ENCODE data around the gene PRTN3. TPM values are rescaled to one million over a fixed set of nuclear protein-coding genes. Genes with fewer than 3 reads are reported as not detected.
A peak's percentile ranks its signal among the peaks of the same experiment; 100 is the strongest.
"Not testable (repeated sequence)": the region's sequence is repeated elsewhere in the genome, so short reads cannot be mapped to it uniquely, and the experiment has no call there.

The PRTN3 gene
- total RNA-seq, 2 donors from 2014 or later: not detected

DNA sequence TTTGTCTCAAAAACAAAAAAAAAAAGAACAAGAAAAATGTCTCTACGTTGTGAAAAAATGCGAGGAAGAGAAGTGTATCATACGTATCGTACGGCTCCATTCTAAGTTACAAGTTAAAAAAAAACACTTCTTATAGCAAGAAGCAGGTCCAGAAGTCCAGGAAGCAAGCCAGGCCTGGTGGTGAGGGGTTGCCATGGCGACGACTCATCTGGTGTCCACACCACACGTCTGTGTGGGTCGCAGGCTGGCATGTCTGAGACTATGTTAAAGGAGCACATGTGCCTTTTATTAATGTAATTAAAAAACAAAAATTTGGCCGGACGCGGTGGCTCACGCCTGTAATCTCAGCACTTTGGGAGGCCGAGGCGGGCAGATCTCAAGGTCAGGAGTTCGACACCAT is 46.3 kb downstream of the PRTN3 start:
- no peak for ATAC-seq
- DNase-seq: no peak
- intact Hi-C loops (cut with DNase I, micrococcal nuclease): no loop called here

DNA sequence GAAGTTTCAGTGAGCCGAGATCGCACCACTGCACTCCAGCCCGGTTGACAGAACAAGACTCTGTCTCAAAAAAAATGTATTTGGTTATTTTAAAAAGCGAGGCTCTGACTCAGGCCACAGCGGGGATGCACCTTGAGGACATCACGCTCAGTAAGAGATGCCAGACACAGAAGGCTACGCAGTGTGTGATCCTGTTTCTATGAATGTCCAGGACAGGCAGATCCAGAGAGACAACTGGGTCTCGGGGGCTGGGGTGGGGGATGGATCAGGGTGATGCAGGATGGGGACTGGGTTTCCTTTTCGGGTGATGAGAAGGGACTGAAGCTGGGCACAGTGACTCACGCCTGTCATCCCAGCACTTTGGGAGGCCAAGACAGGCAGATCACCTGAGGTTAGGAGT is 46.8 kb downstream of the PRTN3 start:
- intact Hi-C loops (cut with DNase I, micrococcal nuclease): no loop called here
- no peak for ATAC-seq
- no peak for DNase-seq

DNA sequence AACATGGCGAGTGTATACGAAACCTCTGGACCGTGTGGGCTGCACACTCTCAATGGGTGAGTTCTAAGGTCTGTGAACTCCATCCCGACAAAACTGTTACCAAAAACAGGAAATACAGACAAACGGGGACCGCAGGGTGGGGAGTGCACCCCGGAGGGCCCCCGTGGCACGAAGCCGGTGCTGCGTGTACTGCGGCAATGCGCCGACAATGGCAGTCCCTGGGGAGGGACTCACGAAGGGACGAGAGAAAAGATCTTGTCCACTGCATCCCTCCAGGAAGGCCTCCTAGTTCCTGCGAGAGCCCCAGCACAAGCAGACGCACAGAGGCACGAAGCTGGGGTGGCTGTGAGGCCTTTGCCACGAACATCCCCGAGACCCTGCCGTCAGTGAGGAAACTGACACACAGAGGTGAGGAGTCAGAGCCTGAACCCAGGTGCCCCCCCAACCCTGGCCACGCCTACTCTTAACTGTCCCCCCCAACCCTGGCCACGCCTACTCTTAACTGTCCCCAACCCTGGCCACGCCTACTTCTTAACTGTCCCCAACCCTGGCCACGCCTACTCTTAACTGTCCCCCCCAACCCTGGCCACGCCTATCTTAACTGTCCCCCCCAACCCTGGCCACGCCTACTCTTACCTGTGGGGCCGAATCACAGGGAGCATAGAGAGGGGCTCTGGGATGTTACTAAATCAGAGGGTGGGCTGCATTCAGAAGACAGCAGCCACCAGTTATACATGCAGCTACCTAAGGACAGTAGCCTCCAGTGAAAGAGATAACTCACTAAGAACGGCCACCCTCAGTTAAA is 48.0 kb downstream of the PRTN3 start:
- DNase-seq: no peak
- intact Hi-C loops (cut with DNase I, micrococcal nuclease): no loop called here
- ATAC-seq: no peak

DNA sequence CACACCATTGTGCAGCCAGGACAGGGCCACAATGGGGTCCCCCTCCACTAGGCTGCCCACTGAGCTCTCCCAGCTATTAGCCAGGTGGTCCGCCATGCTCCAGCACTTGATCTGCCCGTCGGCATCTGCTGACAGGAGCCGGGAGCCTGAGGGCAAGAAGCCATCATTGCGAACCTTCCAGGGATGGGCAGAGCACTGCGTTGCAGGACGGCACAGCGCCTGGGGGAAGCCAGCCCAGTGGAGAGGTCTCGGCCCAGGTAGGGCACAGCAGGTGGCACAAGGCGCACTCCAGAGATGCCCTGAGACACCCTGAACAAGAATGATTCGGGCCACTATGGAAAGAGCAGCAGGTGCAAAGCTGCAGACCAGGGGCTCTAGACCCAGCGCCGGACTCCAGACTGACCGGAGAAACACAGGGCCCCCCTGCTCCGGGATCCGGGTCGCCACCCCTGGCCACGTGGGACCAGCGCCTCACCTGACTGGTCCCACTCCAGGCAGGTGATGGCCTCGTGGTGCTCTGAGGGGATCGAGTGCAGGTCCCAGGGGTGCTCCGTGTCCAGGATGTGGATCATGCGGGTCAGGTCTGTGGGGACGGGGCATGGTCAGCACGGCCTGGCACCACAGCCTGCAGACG is 49.0 kb downstream of the PRTN3 start:
- DNase-seq (no peak), ATAC-seq (no peak)
- intact Hi-C loops (cut with DNase I, micrococcal nuclease): no loop called here

DNA sequence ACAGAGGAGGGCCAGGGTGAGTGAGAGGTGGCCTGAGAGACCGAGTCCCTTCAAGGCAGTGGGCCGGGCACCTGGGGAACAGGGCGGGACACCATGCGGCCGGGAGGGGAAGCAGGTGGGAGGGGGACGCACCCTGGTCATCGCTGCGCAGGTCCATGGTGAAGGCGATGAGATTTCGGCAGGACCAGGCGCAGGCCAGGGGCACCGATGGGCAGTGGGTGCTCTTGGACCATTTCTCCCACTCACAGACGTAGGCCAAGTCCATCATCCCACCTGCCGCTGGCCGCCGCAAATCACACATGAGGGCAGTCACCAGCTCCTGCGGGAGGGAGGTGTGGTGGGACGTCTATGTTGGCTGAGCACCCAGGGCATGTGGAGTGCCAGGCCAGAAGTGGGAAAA is 50.0 kb downstream of the PRTN3 start:
- no peak for ATAC-seq

DNA sequence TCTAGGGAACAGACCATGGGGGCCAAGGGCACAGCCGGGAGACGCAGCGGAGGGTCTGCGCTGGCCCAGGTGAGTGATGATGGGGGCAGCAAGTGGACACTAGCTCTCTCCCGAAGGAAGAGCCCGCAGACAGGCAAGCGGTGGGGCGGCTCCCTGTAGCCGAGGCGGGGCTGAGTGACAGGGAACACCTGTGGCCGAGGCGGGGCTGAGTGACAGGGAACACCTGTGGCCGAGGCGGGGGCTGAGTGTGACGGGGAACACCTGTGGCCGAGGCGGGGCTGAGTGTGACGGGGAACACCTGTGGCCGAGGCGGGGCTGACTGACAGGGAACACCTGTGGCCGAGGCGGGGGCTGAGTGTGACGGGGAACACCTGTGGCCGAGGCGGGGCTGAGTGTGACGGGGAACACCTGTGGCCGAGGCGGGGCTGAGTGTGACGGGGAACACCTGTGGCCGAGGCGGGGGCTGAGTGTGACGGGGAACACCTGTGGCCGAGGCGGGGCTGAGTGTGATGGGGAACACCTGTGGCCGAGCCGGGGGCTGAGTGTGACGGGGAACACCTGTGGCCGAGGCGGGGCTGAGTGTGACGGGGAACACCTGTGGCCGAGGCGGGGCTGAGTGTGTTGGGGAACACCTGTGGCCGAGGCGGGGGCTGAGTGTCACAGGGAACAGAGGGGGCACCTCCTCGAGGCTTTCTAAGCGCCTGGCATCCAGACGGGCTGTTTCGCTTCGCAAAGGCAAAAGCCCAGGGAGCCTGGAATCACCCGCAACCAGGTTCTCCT is 50.8 kb downstream of the PRTN3 start:
- intact Hi-C loops (cut with DNase I, micrococcal nuclease): not testable (repeated sequence)
- DNase-seq: peak; percentile 80
- peak; percentile 55 for ATAC-seq

More for the DNA sequence above, 50.0 kb downstream of the PRTN3 start:
- DNase-seq: no peak
- intact Hi-C loops (cut with DNase I, micrococcal nuclease): no loop called here

DNA sequence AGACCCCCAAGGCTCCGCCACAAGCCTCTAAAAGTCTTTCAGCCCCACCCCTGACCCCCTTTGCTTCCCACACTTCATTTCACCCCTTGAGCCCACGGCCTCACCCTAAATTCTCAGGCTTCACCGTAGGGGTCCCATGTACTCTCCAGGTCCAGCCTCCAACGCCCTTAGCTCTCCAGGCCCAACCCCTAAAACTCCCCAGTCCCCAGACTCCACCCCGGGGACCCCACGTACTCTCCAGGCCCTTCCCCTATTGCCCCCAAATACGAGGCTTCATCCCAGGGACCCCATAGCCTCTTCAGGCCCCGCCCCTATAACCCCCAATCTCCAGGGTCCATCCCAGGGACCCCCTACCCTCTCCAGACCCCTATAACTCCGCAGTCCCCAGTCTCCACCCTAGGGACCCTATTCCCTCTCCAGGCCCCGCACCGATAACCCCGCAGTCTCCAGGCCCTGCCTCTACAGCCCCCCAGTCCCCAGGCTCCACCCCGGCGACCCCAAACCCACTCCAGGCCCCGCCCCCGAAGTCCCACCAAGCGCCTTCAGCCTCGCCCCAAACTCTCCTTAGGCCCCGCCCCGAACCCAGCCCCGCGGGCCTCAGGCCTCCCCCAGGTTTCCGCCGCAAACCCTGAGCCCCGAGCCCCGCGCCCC is 51.6 kb downstream of the PRTN3 start:
- DNase-seq (peak in 1 of 2 donors; percentile 51), ATAC-seq (peak; percentile 38)
- intact Hi-C loops (cut with DNase I, micrococcal nuclease): no loop called here

DNA sequence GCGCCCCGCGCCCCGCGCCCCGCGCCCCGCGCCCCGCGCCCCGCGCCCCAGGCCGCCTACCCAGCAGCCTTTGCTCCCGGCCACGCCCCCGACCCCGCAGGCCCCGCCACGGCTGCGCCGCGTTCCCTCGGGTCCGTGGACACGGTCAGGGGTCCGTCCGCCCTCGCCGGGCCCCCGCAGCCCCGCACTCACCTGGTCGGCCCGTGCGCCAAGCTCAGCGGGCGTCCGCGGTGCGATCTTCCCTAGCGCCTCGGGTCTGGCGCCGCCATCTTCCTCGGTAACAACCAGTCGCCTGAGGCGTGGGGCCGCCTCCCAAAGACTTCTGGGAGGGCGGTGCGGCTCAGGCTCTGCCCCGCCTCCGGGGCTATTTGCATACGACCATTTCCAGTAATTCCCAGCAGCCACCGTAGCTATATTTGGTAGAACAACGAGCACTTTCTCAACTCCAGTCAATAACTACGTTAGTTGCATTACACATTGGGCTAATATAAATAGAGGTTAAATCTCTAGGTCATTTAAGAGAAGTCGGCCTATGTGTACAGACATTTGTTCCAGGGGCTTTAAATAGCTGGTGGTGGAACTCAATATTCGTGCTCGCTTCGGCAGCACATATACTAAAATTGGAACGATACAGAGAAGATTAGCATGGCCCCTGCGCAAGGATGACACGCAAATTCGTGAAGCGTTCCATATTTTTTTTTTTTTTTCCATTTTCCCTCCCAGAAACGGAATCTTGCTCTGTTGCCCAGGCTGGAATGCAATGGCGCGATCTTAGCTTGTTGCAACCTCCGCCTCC is 52.3 kb downstream of the PRTN3 start, which contains the start of the genes MED16 and RNU6-9:
Gene MED16 (minus strand): TSS at position 294 of the 796 bp plus-strand sequence. CDS start 2,056 bp downstream, outside the sequence.
Gene RNU6-9 (plus strand): TSS at position 591 of the 796 bp plus-strand sequence.
- peak; percentile 92 for ATAC-seq

DNA sequence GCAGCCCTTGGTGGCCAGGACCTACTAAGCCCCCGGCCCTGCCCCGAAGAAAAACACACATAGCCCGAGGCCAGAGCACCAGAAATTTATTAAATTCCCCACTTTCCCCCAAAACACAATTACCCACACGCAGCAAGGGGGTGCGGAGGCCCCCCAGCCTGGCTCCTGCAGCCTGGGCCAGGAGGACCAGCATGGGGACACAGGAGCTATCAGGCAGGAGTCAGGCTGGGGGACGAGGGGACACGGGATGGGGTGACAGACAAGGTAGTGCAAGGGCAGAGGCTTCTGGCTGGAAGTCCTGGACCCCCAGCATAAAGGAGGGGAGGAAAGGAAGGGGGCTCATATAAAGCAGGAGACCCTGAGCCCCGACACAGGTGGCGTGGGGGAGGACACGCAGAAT is 55.6 kb downstream of the PRTN3 start:
- DNase-seq (no peak), ATAC-seq (no peak)
- intact Hi-C loops (cut with DNase I, micrococcal nuclease): no loop called here

More for the DNA sequence above, 52.3 kb downstream of the PRTN3 start, which contains the start of the genes MED16 and RNU6-9:
- DNase-seq: peak; percentile 91 to 93
- intact Hi-C loops (cut with DNase I, micrococcal nuclease): no loop called here

DNA sequence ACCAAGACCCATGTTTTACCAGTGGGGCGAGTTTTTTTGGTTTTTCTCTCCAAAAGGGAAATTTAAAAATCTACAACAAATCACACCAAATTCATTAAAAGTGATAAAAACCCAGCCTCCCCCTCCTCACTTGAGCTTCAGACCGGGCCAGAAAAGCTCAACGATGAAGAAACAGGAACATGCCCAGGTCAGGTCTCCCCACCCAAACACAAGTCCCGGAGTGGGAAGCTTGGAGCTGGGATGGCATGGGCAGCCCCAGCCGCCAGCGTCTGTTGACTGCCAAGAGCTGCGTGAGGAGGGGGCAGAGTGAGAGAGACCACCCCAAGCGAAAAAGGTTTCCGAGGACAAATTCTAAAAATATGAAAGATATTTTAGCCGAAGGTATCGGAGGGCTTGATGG is 56.2 kb downstream of the PRTN3 start:
- intact Hi-C loops (cut with DNase I, micrococcal nuclease): no loop called here
- ATAC-seq (no peak), DNase-seq (no peak)

DNA sequence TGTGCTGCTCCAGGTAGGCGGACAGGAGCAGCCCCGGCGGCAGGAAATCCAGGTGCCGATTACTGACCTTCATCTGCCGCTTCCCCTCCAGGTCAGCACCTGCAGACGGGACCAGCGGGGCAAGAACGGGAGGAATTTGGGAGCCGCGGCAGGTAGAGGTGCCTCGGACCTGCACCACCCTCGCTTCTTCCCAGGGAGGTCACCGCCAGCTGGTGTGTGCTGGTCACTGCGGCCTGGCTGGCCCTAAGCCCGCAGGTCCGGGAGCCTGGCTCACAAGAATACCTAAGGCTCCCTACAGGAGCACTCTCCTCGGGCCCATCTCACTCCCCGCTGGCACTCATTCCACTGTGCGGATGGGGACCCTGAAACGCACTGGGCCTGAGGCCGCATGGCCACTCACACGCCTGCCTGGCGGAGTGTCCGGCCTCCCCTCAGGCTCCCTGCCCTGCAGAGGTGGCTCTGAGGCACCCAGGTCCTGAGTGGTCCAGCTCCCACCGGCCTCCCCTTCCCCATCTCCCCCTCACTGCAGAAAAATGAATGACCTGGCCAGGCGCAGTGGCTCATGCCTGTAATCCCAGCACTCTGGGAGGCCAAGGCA is 56.7 kb downstream of the PRTN3 start:
- intact Hi-C loops (cut with DNase I, micrococcal nuclease): no loop called here
- DNase-seq (no peak), ATAC-seq (no peak)

Small RNAs within 50 kb of the gene (microRNA-seq; reads per million reads assigned to microRNA genes)
- 5.3 to 13.6 reads per million in 2 donors for gene MIR3187
- gene MIR4745: 0 to 8.2 reads per million in 2 donors

Other genes starting within 250 kb of the PRTN3 start
- 10 to 100 TPM; 52.7 to 64.6 TPM for gene POLRMT, start 207.5 kb upstream of the PRTN3 start, total RNA-seq
- gene FGF22, start 201.1 kb upstream of the PRTN3 start, total RNA-seq: not detected
- gene RNF126, start 177.8 kb upstream of the PRTN3 start, total RNA-seq: 10 to 100 TPM; 60.1 to 73.1 TPM
- gene FSTL3, start 164.6 kb upstream of the PRTN3 start, total RNA-seq: 1 to 10 TPM; 4.9 to 8.7 TPM
- gene PRSS57, start 145.5 kb upstream of the PRTN3 start, total RNA-seq: not detected
- 10 to 100 TPM in 1 of 2 donors, 1 to 10 TPM in 1; 8.7 to 11.9 TPM for gene PALM, start 132.1 kb upstream of the PRTN3 start, total RNA-seq
- 100 to 1,000 TPM; 414 to 461 TPM for gene MISP, start 89.9 kb upstream of the PRTN3 start, total RNA-seq
- 100 to 1,000 TPM; 253 to 306 TPM for gene PTBP1, start 43.5 kb upstream of the PRTN3 start, total RNA-seq
- gene PLPPR3, start 19.0 kb upstream of the PRTN3 start, total RNA-seq: not detected
- not detected for gene AZU1, start 13.2 kb upstream of the PRTN3 start, total RNA-seq
- gene ELANE, start 11.3 kb downstream of the PRTN3 start, total RNA-seq: under 1 TPM in 1 of 2 donors, not detected in 1; 0.81 TPM
- gene CFD, start 18.7 kb downstream of the PRTN3 start, total RNA-seq: 100 to 1,000 TPM in 1 of 2 donors, 10 to 100 TPM in 1; 57.0 to 136 TPM
- 10 to 100 TPM; 63.1 to 70.6 TPM for gene MED16, start 52.2 kb downstream of the PRTN3 start, total RNA-seq
- gene RNU6-9, start 52.5 kb downstream of the PRTN3 start, total RNA-seq: not detected
- gene R3HDM4, start 72.2 kb downstream of the PRTN3 start, total RNA-seq: 10 to 100 TPM; 54.6 to 66.4 TPM
- not detected for gene KISS1R, start 76.3 kb downstream of the PRTN3 start, total RNA-seq
- 10 to 100 TPM; 10.7 to 11.6 TPM for gene ARID3A, start 85.0 kb downstream of the PRTN3 start, total RNA-seq
- gene WDR18, start 143.3 kb downstream of the PRTN3 start, total RNA-seq: 10 to 100 TPM; 21.5 to 28.1 TPM
- not detected for gene GRIN3B, start 159.4 kb downstream of the PRTN3 start, total RNA-seq
- 100 to 1,000 TPM; 185 to 224 TPM for gene TMEM259, start 180.1 kb downstream of the PRTN3 start, total RNA-seq
- not detected for gene RNU6-2, start 180.5 kb downstream of the PRTN3 start, total RNA-seq
- 100 to 1,000 TPM in 1 of 2 donors, 10 to 100 TPM in 1; 76.6 to 106 TPM for gene CNN2, start 185.6 kb downstream of the PRTN3 start, total RNA-seq
- 10 to 100 TPM; 23.3 to 35.1 TPM for gene ABCA7, start 199.1 kb downstream of the PRTN3 start, total RNA-seq
- gene ARHGAP45, start 226.2 kb downstream of the PRTN3 start, total RNA-seq: 10 to 100 TPM; 37.9 to 47.2 TPM